ENCODE results near the gene RAPGEF5. TPM values are rescaled to one million over a fixed set of nuclear protein-coding genes. Genes with fewer than 3 reads are reported as not detected.
"Not testable (repeated sequence)": the region's sequence is repeated elsewhere in the genome, so short reads cannot be mapped to it uniquely, and the experiment has no call there.

The RAPGEF5 gene
- total RNA-seq, 1 donor from 2014 or later, result 16.5 TPM

DNA sequence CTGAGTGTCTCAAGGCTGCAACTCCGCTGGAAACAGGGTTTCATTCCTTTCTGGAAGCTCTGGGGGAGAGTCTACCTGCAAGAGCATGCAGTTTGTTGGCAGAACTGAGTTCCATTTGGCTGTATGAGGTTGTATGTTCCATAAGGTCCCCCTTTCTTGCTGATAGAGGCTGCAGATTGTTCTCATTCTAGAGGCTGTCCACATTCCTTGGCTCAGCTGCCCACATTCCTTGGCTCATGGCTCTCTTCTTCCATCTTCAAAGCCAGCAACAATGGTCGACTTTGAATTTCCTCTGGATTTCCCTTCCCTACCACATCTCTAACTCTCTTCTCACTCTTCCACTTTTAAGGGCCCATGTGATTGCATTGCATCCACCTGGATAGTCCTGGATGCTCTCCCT lies 264.0 kb downstream of the RAPGEF5 start:
- no peak overlapping the region for H3K27ac ChIP-seq (replicated peaks)
- intact Hi-C loops (cut with micrococcal nuclease), result no loop called here
- DNase-seq, result no peak
- TF ChIP-seq, protein P1, sequence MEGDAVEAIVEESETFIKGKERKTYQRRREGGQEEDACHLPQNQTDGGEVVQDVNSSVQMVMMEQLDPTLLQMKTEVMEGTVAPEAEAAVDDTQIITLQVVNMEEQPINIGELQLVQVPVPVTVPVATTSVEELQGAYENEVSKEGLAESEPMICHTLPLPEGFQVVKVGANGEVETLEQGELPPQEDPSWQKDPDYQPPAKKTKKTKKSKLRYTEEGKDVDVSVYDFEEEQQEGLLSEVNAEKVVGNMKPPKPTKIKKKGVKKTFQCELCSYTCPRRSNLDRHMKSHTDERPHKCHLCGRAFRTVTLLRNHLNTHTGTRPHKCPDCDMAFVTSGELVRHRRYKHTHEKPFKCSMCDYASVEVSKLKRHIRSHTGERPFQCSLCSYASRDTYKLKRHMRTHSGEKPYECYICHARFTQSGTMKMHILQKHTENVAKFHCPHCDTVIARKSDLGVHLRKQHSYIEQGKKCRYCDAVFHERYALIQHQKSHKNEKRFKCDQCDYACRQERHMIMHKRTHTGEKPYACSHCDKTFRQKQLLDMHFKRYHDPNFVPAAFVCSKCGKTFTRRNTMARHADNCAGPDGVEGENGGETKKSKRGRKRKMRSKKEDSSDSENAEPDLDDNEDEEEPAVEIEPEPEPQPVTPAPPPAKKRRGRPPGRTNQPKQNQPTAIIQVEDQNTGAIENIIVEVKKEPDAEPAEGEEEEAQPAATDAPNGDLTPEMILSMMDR (IDR thresholded peaks at IDR 0.05; ENCODE audit: borderline replicate concordance), result no peak
- no peaks in the 10 kb centered on the region for H3K9me3 ChIP-seq (replicated peaks)
- peaks cover 30% of the 10 kb centered on the region for H3K4me1 ChIP-seq
- H3K36me3 ChIP-seq, result no peaks in the 10 kb centered on the region
- no peak overlapping the region for H3K4me3 ChIP-seq
- no peaks in the 10 kb centered on the region for H3K27me3 ChIP-seq (ENCODE audit: low read depth)

DNA sequence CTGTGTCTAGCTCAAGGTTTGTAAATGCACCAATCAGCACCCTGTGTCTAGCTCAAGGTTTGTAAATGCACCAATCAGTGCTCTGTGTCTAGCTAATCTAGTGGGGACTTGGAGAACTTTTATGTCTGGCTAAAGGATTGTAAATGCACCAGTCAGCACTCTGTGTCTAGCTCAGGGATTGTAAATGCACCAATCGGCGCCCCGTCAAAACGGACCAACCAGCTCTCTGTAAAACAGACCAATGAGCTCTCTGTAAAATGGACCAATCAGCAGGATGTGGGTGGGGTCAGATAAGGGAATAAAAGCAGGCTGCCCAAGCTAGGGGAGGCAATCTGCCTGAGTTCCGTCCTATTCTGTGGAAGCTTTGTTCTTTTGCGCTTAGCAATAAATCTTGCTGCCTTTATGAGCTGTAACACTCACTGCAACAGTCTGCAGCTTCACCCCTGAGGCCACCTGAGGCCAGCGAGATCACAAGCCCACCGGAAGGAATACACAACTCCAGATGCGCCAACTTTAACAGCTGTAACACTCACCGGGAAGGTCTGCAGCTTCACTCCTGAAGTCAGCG lies 265.9 kb downstream of the RAPGEF5 start:
- H3K27me3 ChIP-seq (ENCODE audit: low read depth); H3K27ac ChIP-seq (replicated peaks); H3K4me3 ChIP-seq; intact Hi-C loops (cut with micrococcal nuclease); H3K36me3 ChIP-seq; H3K9me3 ChIP-seq (replicated peaks); DNase-seq: not testable (repeated sequence)
- H3K4me1 ChIP-seq, result peaks cover 30% of the 10 kb centered on the region

DNA sequence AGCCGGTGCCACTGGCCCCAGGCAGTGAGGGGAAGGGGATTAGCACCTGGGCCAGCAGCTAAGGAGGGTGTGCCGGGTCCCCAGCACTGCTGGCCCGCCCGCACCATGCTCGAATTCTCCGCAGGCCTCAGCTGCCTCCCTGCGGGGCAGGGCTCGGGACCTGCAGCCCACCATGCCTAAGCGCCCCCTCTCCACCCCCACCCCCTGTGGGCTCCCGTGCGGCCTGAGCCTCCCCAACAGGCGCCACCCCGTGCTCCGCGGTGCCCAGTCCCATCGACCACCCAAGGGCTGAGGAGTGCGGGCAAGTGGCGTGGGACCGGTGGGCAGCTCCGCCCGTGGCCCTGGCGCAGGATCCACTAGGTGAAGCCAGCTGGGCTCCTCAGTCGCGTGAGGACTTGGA lies 266.4 kb downstream of the RAPGEF5 start:
- Histone ChIP-seq H3K36me3 (no peaks in the 10 kb centered on the region), H3K27ac (replicated peaks) (no peak overlapping the region), H3K9me3 (replicated peaks) (no peaks in the 10 kb centered on the region), H3K27me3 (ENCODE audit: low read depth) (no peaks in the 10 kb centered on the region), H3K4me3 (no peak overlapping the region), H3K4me1 (peaks cover 30% of the 10 kb centered on the region)
- no peak for DNase-seq
- intact Hi-C loops (cut with micrococcal nuclease), result no loop called here
- TF ChIP-seq, protein P1 (IDR thresholded peaks at IDR 0.05; ENCODE audit: borderline replicate concordance), result no peak

DNA sequence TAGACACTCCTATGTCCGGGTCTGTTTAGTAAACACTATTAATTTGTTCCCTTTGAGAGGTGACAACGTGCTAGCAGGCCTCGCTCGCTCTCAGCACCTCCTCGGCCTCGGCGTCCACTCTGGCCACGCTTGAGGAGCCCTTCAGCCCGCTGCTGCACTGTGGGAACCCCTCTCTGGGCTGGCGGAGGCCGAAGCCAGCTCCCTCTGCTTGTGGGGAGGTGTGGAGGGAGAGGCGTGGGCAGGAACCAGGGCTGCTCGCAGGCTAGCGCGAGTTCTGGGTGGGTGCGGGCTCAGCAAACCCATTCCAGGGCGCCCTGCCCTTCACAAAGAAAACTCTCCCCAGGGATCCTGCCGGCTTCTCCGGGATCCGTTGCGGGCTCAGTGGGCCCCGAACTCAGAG lies 266.8 kb downstream of the RAPGEF5 start:
- H3K4me3 ChIP-seq, result no peak overlapping the region
- no peak for DNase-seq
- H3K4me1 ChIP-seq, result peaks cover 30% of the 10 kb centered on the region
- H3K36me3 ChIP-seq, result no peaks in the 10 kb centered on the region
- TF ChIP-seq, protein P1 (IDR thresholded peaks at IDR 0.05; ENCODE audit: borderline replicate concordance), result no peak
- intact Hi-C loops (cut with micrococcal nuclease), result no loop called here
- H3K9me3 ChIP-seq (replicated peaks), result no peaks in the 10 kb centered on the region
- H3K27me3 ChIP-seq (ENCODE audit: low read depth), result no peaks in the 10 kb centered on the region
- no peak overlapping the region for H3K27ac ChIP-seq (replicated peaks)

DNA sequence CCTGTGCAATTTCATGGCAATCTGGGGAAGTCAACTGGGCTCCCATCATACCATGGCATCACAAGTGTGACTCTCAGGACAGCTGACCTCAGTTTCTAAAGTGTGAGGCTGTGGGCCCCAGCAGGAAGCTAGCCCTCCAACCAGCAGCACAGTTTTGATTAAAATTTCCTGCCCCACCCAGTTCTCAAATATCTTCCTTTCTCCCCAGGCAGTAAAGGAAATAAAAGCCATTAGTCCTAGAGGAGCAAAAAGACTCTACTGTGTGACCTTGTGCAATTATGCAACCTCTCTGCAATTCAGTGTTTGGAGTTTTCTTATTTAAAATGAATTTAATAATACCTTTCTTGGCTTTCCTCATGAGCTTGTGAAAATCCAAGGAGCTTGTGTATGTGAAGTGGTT lies 268.1 kb downstream of the RAPGEF5 start:
- H3K27me3 ChIP-seq (ENCODE audit: low read depth), result no peaks in the 10 kb centered on the region
- no peaks in the 10 kb centered on the region for H3K36me3 ChIP-seq
- TF ChIP-seq, protein P1 (IDR thresholded peaks at IDR 0.05; ENCODE audit: borderline replicate concordance), result no peak
- no peak for DNase-seq
- intact Hi-C loops (cut with micrococcal nuclease), result no loop called here
- no peaks in the 10 kb centered on the region for H3K9me3 ChIP-seq (replicated peaks)
- H3K4me3 ChIP-seq, result no peak overlapping the region
- peaks cover 30% of the 10 kb centered on the region for H3K4me1 ChIP-seq
- peak overlapping the region; percentile 27 for H3K27ac ChIP-seq (replicated peaks)

DNA sequence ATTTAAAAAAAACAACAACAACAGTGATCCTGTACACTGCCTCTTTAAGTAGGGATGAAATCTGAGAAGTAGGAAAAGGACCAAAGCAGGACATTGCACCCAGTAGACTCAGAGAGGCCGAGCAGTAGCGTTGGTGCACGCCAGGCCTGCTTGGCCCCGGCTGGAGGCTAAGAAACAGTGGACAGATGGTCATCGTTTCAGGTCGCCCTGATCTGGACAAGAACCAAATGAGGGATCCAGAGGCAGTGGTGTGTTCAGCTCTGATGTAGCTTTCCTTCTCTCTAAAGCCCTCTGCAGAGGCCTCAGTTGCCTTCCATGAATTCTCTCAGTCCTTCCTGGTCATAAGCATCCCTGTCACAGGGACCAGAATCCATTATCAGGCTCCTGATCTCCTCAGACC lies 269.1 kb downstream of the RAPGEF5 start:
- no peaks in the 10 kb centered on the region for H3K9me3 ChIP-seq (replicated peaks)
- H3K27me3 ChIP-seq (ENCODE audit: low read depth), result no peaks in the 10 kb centered on the region
- DNase-seq, result no peak
- no peak overlapping the region for H3K27ac ChIP-seq (replicated peaks)
- no peaks in the 10 kb centered on the region for H3K36me3 ChIP-seq
- peaks cover 29% of the 10 kb centered on the region for H3K4me1 ChIP-seq
- TF ChIP-seq, protein P1 (IDR thresholded peaks at IDR 0.05; ENCODE audit: borderline replicate concordance), result no peak
- intact Hi-C loops (cut with micrococcal nuclease), result no loop called here
- no peak overlapping the region for H3K4me3 ChIP-seq

Data from left ventricle myocardium inferior (tissue), 1 donor.